Measurements from ENCODE around the gene PTPRB.

The PTPRB gene

GRCh38 chr12:70466753-70467152 lies 170.5 kb downstream of the PTPRB start:
- H3K4me3 ChIP-seq (ENCODE audit: low read depth, low read length), result no peak overlapping the region
- TF ChIP-seq CTCF (IDR thresholded peaks at IDR 0.05; ENCODE audit: insufficient read depth, low read length, missing control alignments), result no peak
- CTCF ChIA-PET, result no interaction called here
- POLR2A ChIA-PET, result no interaction called here
- DNase-seq (ENCODE audit: low read depth, low spot score), result no peak
